AML-193 (cell line): ENCODE measurements around the gene ZNF485.
"Not testable (repeated sequence)": the region's sequence is repeated elsewhere in the genome, so short reads cannot be mapped to it uniquely, and the experiment has no call there.

ENCODE experiments used
- DNase-seq, 2 experiments: peaks; one replicate each; lab custom pipeline; 2025; lab: John Stamatoyannopoulos, UW

Gene ZNF485

GRCh38 chr10:43606323-43607198, at the start of gene ZNF485:
Gene ZNF485 (plus strand): TSS chr10:43606438. CDS start chr10:43607051, 613 bp downstream.
- DNase-seq: peak; percentile 58 to 64

- no peak for DNase-seq
These were observed 49.0 kb upstream of the ZNF485 start for GRCh38 chr10:43557214-43557613.

GRCh38 chr10:43569681-43570080, 36.6 kb upstream of the ZNF485 start:
- no peak for DNase-seq

GRCh38 chr10:43570971-43571370, 35.3 kb upstream of the ZNF485 start:
- DNase-seq: peak; percentile 9 to 22

- no peak for DNase-seq
These were observed 32.8 kb upstream of the ZNF485 start for GRCh38 chr10:43573250-43574000.

GRCh38 chr10:43574001-43574892, 32.0 kb upstream of the ZNF485 start, which contains the start of gene ZNF239:
Gene ZNF239 (minus strand): TSS chr10:43574616. CDS start chr10:43558079, 16,537 bp downstream.
- peak; percentile 60 for DNase-seq

GRCh38 chr10:43574906-43575305, 31.3 kb upstream of the ZNF485 start:
- DNase-seq: no peak

- DNase-seq: no peak
These were observed 30.2 kb upstream of the ZNF485 start for GRCh38 chr10:43576062-43576461.

- DNase-seq: no peak
These were observed 29.7 kb upstream of the ZNF485 start for GRCh38 chr10:43576580-43576979.

- DNase-seq: no peak
These were observed 22.2 kb upstream of the ZNF485 start for GRCh38 chr10:43584051-43584450.

- no peak for DNase-seq
These were observed 21.2 kb upstream of the ZNF485 start for GRCh38 chr10:43585046-43585445.

GRCh38 chr10:43585981-43586729, 20.1 kb upstream of the ZNF485 start:
- no peak for DNase-seq

- not testable (repeated sequence) for DNase-seq
These were observed 19.5 kb upstream of the ZNF485 start for GRCh38 chr10:43586730-43587115.

- DNase-seq: no peak
These were observed 14.8 kb upstream of the ZNF485 start for GRCh38 chr10:43591303-43591904.

GRCh38 chr10:43594944-43595589, 11.2 kb upstream of the ZNF485 start:
- DNase-seq: no peak

- DNase-seq: no peak
These were observed 10.4 kb upstream of the ZNF485 start for GRCh38 chr10:43595739-43596298.

GRCh38 chr10:43596546-43596945, 9.7 kb upstream of the ZNF485 start:
- DNase-seq: peak; percentile 27 to 54

- no peak for DNase-seq
These were observed 7.8 kb upstream of the ZNF485 start for GRCh38 chr10:43598446-43598845.

GRCh38 chr10:43599333-43599732, 6.9 kb upstream of the ZNF485 start:
- DNase-seq: no peak

- DNase-seq: not testable (repeated sequence)
These were observed 4.7 kb upstream of the ZNF485 start for GRCh38 chr10:43601576-43601975.
